ENCODE measurements around the gene SECISBP2L.
"Not testable (repeated sequence)": the region's sequence is repeated elsewhere in the genome, so short reads cannot be mapped to it uniquely, and the experiment has no call there.

SECISBP2L gene

DNA sequence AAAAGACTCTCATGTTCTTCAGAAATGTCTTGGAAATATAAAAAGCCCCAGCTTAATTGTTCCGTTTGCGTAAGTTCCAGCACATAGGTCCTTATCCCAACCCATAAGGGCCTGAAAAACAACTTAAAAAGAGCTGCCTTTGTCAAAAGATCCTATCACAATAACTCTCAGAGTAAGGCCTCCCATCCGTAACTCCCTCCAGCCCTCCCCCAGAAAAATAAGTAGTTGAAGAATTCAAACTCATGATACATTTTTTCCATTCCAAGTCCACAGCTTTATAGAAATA lies 38.0 kb upstream of the SECISBP2L start:
- ChIA-PET POLR2A (ENCODE audit: low non-redundant PET) (no interaction called here), CTCF (interaction anchor here (0.7 kb wide), 1 partner anchor 73 kb away, joined by 3 read pairs; no protein-coding TSS in a partner anchor)
- no peak for TF ChIP-seq CTCF (conservative IDR thresholded peaks at IDR 0.05; ENCODE audit: low read depth)
- DNase-seq (ENCODE audit: low spot score), result no peak
- no peak overlapping the region for H3K27ac ChIP-seq

GRCh38 chr15:49083401-49084284 lies 37.4 kb upstream of the SECISBP2L start:
- POLR2A ChIA-PET (ENCODE audit: low non-redundant PET), result no interaction called here
- no peak overlapping the region for H3K27ac ChIP-seq
- no peak for DNase-seq (ENCODE audit: low spot score)
- no peak for TF ChIP-seq CTCF (conservative IDR thresholded peaks at IDR 0.05; ENCODE audit: low read depth)
- CTCF ChIA-PET, result interaction anchor here (0.6 to 0.7 kb wide), 2 partner anchors 11 to 73 kb away, joined by 3 to 5 read pairs; no protein-coding TSS in a partner anchor

DNA sequence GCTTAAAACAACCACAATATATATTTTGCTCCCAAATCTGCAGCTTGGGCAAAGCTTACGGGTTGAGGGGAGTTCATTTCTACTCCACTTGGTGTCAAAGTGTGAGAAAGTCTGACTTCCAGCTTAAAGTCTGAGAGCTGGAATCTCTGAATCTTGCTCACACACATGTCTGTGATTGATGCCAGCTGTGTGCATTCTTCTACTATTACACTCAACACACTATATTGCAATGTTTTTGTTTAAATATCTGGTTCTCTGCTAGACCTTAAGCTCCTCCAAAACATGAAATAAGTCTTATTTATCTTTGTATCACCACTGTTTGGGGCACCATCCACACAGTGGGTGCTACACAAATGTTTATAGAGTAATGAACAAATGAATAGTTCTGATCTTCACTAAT lies 36.7 kb upstream of the SECISBP2L start:
- DNase-seq (ENCODE audit: low spot score), result no peak
- TF ChIP-seq CTCF (conservative IDR thresholded peaks at IDR 0.05; ENCODE audit: low read depth), result no peak
- ChIA-PET POLR2A (ENCODE audit: low non-redundant PET) (no interaction called here), CTCF (interaction anchor here (0.6 kb wide), 1 partner anchor 10 kb away, joined by 5 read pairs; no protein-coding TSS in a partner anchor)
- H3K27ac ChIP-seq, result no peak overlapping the region

- no peak overlapping the region for H3K27ac ChIP-seq
- CTCF ChIA-PET, result no interaction called here
- POLR2A ChIA-PET (ENCODE audit: low non-redundant PET), result no interaction called here
- no peak for TF ChIP-seq CTCF (conservative IDR thresholded peaks at IDR 0.05; ENCODE audit: low read depth)
- DNase-seq (ENCODE audit: low spot score), result no peak
Measured at GRCh38 chr15:49079340-49080039, 33.2 kb upstream of the SECISBP2L start.

DNA sequence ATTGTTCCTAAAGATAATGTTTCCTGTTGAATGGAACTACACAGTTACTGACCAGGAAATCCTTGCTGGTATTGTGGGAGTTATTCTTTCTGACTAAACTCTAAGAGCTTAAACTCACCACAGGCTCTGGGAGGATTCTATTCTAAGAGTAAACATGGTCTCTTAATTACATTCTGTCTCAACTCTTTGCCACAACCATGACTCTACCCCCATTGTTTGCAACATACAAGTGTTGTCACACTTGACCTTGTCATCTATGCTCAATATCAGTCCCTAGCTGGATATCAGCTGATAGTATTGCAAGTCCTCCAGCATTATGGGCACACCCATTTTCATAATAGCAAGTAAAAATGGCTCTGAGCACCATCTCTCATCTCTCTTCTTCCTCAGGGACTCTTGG lies 29.6 kb upstream of the SECISBP2L start:
- ChIA-PET POLR2A (ENCODE audit: low non-redundant PET) (no interaction called here), CTCF (no interaction called here)
- no peak for DNase-seq (ENCODE audit: low spot score)
- H3K27ac ChIP-seq, result no peak overlapping the region
- no peak for TF ChIP-seq CTCF (conservative IDR thresholded peaks at IDR 0.05; ENCODE audit: low read depth)

- CTCF ChIA-PET, result interaction anchor here (0.7 kb wide), 1 partner anchor 1493 kb away, joined by 4 read pairs; no protein-coding TSS in a partner anchor
- DNase-seq (ENCODE audit: low spot score); H3K27ac ChIP-seq: not testable (repeated sequence)
Measured at GRCh38 chr15:49074589-49075287, 28.5 kb upstream of the SECISBP2L start.

More at GRCh38 chr15:49074589-49075287, 28.5 kb upstream of the SECISBP2L start:
- POLR2A ChIA-PET (ENCODE audit: low non-redundant PET), result not testable (repeated sequence)
